ENCODE measurements around the gene NIPAL3.

The NIPAL3 gene

DNA sequence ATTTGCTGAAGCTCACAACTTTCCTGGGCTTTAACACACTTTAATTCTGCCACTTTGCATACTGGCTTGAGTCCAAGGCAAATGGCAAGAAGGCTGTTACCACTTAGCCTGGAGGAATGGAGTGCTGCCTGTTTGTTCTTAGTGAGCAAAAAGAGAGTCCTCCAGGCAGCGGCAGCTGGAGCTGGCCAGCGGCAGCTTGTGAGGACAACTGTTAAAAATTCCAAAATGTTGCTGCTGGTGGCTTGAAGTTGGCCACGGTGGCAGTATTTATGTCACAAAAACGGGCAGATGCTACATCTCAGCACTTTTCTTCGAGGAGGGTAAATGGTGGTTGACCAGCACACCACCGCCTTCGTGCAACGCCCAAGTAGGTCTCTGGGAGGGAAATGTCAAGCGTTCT is 29.4 kb upstream of the NIPAL3 start:
- TF ChIP-seq CEBPB (IDR thresholded peaks at IDR 0.05) (no peak), CREB1 (IDR thresholded peaks at IDR 0.05; ENCODE audit: low read depth) (no peak), TCF12 (IDR thresholded peaks at IDR 0.05; ENCODE audit: low read depth) (no peak)

DNA sequence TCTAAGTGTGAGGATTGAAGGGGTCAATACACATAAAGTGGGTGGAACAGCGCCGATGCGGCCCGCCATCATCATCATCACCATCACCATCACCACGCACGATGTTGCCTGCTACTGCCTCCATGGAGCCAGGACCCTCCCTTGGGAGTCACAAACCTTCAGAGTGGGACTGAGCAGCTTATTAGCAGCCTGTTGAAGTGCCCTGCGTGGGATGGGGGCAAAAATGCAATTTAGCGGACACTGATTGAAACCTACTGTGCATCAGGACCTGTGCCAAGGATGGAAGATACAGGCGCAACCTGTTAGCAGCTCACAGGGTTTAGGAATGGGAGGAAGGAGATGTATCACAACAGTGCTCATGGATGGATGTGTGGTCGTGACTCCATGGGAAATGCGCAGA is 28.7 kb upstream of the NIPAL3 start:
- TF ChIP-seq ZBTB7A (IDR thresholded peaks at IDR 0.05; ENCODE audit: low read depth) (no peak), TAF1 (IDR thresholded peaks at IDR 0.05; ENCODE audit: low read depth) (no peak), NFIC (IDR thresholded peaks at IDR 0.05) (no peak), EP300 (IDR thresholded peaks at IDR 0.05; ENCODE audit: borderline replicate concordance) (no peak), TEAD4 (IDR thresholded peaks at IDR 0.05) (no peak), EGR1 (IDR thresholded peaks at IDR 0.05) (no peak), RAD21 (IDR thresholded peaks at IDR 0.05; ENCODE audit: low read depth) (no peak)
- TF ChIP-seq, protein P1, sequence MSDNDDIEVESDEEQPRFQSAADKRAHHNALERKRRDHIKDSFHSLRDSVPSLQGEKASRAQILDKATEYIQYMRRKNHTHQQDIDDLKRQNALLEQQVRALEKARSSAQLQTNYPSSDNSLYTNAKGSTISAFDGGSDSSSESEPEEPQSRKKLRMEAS (IDR thresholded peaks at IDR 0.05), result no peak

DNA sequence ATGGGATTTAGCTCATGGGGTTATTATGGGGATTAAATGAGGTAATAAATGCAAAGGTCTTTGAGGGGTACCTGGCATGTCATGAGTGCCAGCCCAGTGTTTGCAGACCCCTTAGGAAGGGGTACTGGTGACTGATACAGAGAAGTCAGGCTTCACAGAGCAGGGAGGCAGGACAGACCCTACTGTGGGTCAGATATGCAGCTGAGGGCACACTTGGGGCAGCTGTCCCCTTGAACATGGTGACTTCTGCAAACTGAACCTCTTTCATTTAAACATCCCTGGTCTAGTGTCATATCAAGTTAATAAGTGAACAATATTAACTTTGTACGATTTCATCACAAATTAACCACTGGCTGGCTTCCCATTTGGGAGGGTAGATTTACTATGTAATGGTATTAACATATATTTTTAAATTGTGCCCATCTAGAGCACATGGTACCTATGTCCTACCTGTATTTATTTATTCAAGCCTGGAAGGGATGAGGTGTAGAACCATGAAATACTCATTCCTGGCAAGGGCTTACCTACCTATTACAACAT is 27.9 kb upstream of the NIPAL3 start:
- TF ChIP-seq, protein P2, sequence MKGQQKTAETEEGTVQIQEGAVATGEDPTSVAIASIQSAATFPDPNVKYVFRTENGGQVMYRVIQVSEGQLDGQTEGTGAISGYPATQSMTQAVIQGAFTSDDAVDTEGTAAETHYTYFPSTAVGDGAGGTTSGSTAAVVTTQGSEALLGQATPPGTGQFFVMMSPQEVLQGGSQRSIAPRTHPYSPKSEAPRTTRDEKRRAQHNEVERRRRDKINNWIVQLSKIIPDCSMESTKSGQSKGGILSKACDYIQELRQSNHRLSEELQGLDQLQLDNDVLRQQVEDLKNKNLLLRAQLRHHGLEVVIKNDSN (IDR thresholded peaks at IDR 0.05), result no peak
- TF ChIP-seq EGR1 (IDR thresholded peaks at IDR 0.05), result no peak
- TF ChIP-seq TEAD4 (IDR thresholded peaks at IDR 0.05), result no peak
- TF ChIP-seq, protein P1 (IDR thresholded peaks at IDR 0.05), result no peak
- no peak for TF ChIP-seq TAF1 (IDR thresholded peaks at IDR 0.05; ENCODE audit: low read depth)
- no peak for TF ChIP-seq TCF12 (IDR thresholded peaks at IDR 0.05; ENCODE audit: low read depth)
- TF ChIP-seq EP300 (IDR thresholded peaks at IDR 0.05; ENCODE audit: borderline replicate concordance), result no peak

DNA sequence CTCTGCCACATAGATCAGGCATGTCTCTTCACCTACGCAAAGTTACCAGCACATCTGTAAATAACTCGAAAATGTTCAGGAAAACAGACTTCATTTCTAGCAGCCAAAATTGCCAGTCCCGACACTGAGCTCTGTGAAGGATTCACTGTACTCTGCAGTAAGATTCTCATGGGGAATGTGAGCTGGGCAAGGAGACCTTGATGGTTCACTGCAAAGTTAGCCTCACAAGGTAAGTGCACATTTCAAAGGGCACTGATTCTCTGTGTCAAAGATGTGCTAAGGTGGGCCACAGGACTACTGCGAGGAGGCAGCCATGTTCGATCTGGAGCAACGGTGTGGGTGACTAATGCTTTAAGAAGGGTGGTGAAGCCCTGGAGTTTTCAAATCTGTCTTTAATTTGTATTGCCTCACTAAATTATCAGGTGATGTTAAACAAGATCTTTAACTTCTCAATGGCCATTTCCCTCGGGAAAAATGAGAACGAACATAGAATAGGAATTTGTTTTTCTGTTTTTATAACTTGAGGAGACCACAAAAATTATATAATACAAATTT is 27.2 kb upstream of the NIPAL3 start:
- TF ChIP-seq EGR1 (IDR thresholded peaks at IDR 0.05) (no peak), YY1 (IDR thresholded peaks at IDR 0.05; ENCODE audit: low read depth) (no peak), TCF12 (IDR thresholded peaks at IDR 0.05; ENCODE audit: low read depth) (no peak)
- TF ChIP-seq, protein P1 (IDR thresholded peaks at IDR 0.05), result no peak

DNA sequence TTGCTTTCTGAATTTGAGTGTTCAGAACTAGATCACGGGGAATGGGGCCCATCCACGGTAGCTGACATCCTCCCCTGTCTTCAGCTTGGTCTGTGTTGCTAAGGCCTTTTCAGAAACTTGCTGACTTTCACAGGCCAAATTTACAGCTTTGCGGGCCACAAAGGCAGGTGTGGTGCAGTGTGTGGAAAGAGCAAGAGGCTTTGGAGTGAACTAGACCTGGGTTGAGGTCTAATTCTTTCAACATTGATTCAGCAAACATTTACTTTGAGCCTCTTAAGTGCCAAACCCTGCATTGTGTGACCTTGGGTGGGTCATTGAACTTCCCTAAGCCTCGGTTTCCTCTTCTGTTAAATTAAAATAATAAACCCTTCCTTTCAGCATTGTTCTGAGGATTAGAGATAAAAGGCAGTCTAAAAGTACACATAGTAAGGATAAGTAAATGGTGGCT is 26.3 kb upstream of the NIPAL3 start:
- TF ChIP-seq ZBTB7A (IDR thresholded peaks at IDR 0.05; ENCODE audit: low read depth), result no peak
- TF ChIP-seq, protein P2 (IDR thresholded peaks at IDR 0.05), result no peak
- TF ChIP-seq, protein P1 (IDR thresholded peaks at IDR 0.05), result no peak
- TF ChIP-seq NFIC (IDR thresholded peaks at IDR 0.05), result no peak
- no peak for TF ChIP-seq TAF1 (IDR thresholded peaks at IDR 0.05; ENCODE audit: low read depth)
- no peak for TF ChIP-seq EGR1 (IDR thresholded peaks at IDR 0.05)
- no peak for TF ChIP-seq TCF12 (IDR thresholded peaks at IDR 0.05; ENCODE audit: low read depth)
- TF ChIP-seq EP300 (IDR thresholded peaks at IDR 0.05; ENCODE audit: borderline replicate concordance), result no peak
- no peak for TF ChIP-seq YY1 (IDR thresholded peaks at IDR 0.05; ENCODE audit: low read depth)
- TF ChIP-seq TEAD4 (IDR thresholded peaks at IDR 0.05), result no peak
- no peak for TF ChIP-seq CEBPB (IDR thresholded peaks at IDR 0.05)
- TF ChIP-seq RAD21 (IDR thresholded peaks at IDR 0.05; ENCODE audit: low read depth), result no peak
- TF ChIP-seq FOXM1 (IDR thresholded peaks at IDR 0.05; ENCODE audit: borderline replicate concordance, low read depth), result no peak
- no peak for TF ChIP-seq CREB1 (IDR thresholded peaks at IDR 0.05; ENCODE audit: low read depth)
- TF ChIP-seq, protein P3, sequence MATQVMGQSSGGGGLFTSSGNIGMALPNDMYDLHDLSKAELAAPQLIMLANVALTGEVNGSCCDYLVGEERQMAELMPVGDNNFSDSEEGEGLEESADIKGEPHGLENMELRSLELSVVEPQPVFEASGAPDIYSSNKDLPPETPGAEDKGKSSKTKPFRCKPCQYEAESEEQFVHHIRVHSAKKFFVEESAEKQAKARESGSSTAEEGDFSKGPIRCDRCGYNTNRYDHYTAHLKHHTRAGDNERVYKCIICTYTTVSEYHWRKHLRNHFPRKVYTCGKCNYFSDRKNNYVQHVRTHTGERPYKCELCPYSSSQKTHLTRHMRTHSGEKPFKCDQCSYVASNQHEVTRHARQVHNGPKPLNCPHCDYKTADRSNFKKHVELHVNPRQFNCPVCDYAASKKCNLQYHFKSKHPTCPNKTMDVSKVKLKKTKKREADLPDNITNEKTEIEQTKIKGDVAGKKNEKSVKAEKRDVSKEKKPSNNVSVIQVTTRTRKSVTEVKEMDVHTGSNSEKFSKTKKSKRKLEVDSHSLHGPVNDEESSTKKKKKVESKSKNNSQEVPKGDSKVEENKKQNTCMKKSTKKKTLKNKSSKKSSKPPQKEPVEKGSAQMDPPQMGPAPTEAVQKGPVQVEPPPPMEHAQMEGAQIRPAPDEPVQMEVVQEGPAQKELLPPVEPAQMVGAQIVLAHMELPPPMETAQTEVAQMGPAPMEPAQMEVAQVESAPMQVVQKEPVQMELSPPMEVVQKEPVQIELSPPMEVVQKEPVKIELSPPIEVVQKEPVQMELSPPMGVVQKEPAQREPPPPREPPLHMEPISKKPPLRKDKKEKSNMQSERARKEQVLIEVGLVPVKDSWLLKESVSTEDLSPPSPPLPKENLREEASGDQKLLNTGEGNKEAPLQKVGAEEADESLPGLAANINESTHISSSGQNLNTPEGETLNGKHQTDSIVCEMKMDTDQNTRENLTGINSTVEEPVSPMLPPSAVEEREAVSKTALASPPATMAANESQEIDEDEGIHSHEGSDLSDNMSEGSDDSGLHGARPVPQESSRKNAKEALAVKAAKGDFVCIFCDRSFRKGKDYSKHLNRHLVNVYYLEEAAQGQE (IDR thresholded peaks at IDR 0.05; ENCODE audit: low read depth), result no peak

DNA sequence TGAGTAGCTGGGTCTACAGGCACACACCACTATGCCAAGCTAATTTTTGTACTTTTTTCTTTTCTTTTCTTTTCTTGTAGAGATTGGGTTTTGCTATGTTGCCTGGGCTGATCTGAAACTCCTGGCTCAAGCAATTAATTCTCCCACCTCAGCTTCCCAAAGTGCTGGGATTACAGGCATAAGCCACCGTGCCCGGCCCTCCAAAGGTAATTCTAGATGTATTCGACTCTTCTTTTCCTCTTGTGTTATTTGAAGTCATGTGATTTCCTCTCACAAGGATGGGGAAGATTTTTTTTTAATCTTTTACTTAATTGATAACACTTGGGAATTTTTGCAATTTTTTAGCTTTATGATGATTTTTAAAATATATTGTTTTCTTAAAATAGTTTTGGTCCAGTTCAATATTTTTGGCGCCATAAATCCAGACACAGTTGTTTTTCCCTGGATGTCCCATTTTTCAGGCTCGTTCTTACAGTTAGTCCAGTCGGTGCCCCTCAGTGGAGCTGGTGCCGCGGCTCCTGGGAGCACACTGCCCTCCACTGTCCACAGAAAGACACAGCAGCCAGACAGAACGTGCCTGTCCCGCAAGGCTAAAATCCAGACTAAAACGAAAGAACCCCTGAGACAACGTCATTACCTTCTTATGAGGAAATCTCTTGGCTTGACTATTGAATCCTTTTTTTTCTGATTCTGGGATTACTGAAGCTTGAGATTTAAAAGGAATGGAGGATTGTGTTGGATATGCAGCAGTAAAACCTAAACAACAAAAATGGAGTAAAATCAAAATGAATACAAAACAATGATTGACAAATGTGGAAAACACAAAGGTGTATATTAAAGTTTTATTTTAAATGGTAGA is 24.4 kb upstream of the NIPAL3 start:
- TF ChIP-seq NFIC (IDR thresholded peaks at IDR 0.05) (no peak), RAD21 (IDR thresholded peaks at IDR 0.05; ENCODE audit: low read depth) (peak; percentile 89), FOXM1 (IDR thresholded peaks at IDR 0.05; ENCODE audit: borderline replicate concordance, low read depth) (no peak), TEAD4 (IDR thresholded peaks at IDR 0.05) (no peak), EGR1 (IDR thresholded peaks at IDR 0.05) (no peak), TAF1 (IDR thresholded peaks at IDR 0.05; ENCODE audit: low read depth) (no peak)
- TF ChIP-seq, protein P3 (IDR thresholded peaks at IDR 0.05; ENCODE audit: low read depth), result no peak

Measured in Ishikawa (cell line).